Neural cell (in vitro differentiated cells): Measurements from ENCODE around the gene FAM171A1.

Experiments used
- EP300 ChIP-seq: fragments of 450-650 bp; conservative IDR thresholded peaks from 2 replicates; pipeline ENCODE4 v1.6.1; 2014; ENCODE audit warnings: antibody characterized with exemption, mild to moderate bottlenecking, moderate library complexity; ENCODE audit not compliant: poor library complexity, severe bottlenecking
- EZH2 ChIP-seq: fragments of 200-600, 300-800 bp; shearing (Covaris generic), sonication (generic); IDR thresholded peaks from 2 replicates; pipeline ENCODE4 v1.6.1; 2014; ENCODE audit warnings: antibody characterized with exemption, low read length, borderline replicate concordance, mild to moderate bottlenecking; ENCODE audit not compliant: insufficient read depth, poor library complexity, severe bottlenecking
- MXI1 ChIP-seq: fragments of 450-650 bp; conservative IDR thresholded peaks from 2 replicates; pipeline ENCODE4 v1.6.1; 2014; ENCODE audit warnings: antibody characterized with exemption, mild to moderate bottlenecking; ENCODE audit not compliant: poor library complexity, severe bottlenecking
- POLR2AphosphoS5 ChIP-seq: IDR thresholded peaks from 2 replicates; pipeline ENCODE4 v1.6.1; 2012
- RAD21 ChIP-seq: fragments of 450-650 bp; conservative IDR thresholded peaks from 2 replicates; pipeline ENCODE4 v1.6.1; 2014; ENCODE audit warnings: antibody characterized with exemption, mild to moderate bottlenecking, moderate library complexity
- SMC3 ChIP-seq: fragments of 450-650 bp; conservative IDR thresholded peaks from 2 replicates; pipeline ENCODE4 v1.6.1; 2014; ENCODE audit warnings: antibody characterized with exemption, mild to moderate bottlenecking, moderate library complexity; ENCODE audit not compliant: poor library complexity
- TAF1 ChIP-seq: IDR thresholded peaks from 2 replicates; pipeline ENCODE4 v1.6.1; 2012; ENCODE audit warnings: low read depth
- TF ChIP-seq, protein P1 (sequence below): fragments of 450-650 bp; IDR thresholded peaks from 2 replicates; pipeline ENCODE4 v1.5.1; 2014; ENCODE audit warnings: antibody characterized with exemption, mild to moderate bottlenecking, moderate library complexity; ENCODE audit not compliant: poor library complexity, severe bottlenecking
- TF ChIP-seq, protein P2 (sequence below): IDR thresholded peaks from 2 replicates; pipeline ENCODE4 v1.6.1; 2012; ENCODE audit warnings: borderline replicate concordance

GRCh38 chr10:15201589-15202300 is 169.3 kb downstream of the FAM171A1 start:
- TF ChIP-seq TAF1 (no peak), EP300 (no peak), SMC3 (no peak), POLR2AphosphoS5 (no peak), EZH2 (no peak), RAD21 (no peak), MXI1 (no peak)
- TF ChIP-seq, protein P1, sequence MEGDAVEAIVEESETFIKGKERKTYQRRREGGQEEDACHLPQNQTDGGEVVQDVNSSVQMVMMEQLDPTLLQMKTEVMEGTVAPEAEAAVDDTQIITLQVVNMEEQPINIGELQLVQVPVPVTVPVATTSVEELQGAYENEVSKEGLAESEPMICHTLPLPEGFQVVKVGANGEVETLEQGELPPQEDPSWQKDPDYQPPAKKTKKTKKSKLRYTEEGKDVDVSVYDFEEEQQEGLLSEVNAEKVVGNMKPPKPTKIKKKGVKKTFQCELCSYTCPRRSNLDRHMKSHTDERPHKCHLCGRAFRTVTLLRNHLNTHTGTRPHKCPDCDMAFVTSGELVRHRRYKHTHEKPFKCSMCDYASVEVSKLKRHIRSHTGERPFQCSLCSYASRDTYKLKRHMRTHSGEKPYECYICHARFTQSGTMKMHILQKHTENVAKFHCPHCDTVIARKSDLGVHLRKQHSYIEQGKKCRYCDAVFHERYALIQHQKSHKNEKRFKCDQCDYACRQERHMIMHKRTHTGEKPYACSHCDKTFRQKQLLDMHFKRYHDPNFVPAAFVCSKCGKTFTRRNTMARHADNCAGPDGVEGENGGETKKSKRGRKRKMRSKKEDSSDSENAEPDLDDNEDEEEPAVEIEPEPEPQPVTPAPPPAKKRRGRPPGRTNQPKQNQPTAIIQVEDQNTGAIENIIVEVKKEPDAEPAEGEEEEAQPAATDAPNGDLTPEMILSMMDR, result no peak
- TF ChIP-seq, protein P2, sequence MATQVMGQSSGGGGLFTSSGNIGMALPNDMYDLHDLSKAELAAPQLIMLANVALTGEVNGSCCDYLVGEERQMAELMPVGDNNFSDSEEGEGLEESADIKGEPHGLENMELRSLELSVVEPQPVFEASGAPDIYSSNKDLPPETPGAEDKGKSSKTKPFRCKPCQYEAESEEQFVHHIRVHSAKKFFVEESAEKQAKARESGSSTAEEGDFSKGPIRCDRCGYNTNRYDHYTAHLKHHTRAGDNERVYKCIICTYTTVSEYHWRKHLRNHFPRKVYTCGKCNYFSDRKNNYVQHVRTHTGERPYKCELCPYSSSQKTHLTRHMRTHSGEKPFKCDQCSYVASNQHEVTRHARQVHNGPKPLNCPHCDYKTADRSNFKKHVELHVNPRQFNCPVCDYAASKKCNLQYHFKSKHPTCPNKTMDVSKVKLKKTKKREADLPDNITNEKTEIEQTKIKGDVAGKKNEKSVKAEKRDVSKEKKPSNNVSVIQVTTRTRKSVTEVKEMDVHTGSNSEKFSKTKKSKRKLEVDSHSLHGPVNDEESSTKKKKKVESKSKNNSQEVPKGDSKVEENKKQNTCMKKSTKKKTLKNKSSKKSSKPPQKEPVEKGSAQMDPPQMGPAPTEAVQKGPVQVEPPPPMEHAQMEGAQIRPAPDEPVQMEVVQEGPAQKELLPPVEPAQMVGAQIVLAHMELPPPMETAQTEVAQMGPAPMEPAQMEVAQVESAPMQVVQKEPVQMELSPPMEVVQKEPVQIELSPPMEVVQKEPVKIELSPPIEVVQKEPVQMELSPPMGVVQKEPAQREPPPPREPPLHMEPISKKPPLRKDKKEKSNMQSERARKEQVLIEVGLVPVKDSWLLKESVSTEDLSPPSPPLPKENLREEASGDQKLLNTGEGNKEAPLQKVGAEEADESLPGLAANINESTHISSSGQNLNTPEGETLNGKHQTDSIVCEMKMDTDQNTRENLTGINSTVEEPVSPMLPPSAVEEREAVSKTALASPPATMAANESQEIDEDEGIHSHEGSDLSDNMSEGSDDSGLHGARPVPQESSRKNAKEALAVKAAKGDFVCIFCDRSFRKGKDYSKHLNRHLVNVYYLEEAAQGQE, result no peak
